ENCODE results near the gene RRP12. TPM values are rescaled to one million over a fixed set of nuclear protein-coding genes. Genes with fewer than 3 reads are reported as not detected.

The RRP12 gene, protein sequence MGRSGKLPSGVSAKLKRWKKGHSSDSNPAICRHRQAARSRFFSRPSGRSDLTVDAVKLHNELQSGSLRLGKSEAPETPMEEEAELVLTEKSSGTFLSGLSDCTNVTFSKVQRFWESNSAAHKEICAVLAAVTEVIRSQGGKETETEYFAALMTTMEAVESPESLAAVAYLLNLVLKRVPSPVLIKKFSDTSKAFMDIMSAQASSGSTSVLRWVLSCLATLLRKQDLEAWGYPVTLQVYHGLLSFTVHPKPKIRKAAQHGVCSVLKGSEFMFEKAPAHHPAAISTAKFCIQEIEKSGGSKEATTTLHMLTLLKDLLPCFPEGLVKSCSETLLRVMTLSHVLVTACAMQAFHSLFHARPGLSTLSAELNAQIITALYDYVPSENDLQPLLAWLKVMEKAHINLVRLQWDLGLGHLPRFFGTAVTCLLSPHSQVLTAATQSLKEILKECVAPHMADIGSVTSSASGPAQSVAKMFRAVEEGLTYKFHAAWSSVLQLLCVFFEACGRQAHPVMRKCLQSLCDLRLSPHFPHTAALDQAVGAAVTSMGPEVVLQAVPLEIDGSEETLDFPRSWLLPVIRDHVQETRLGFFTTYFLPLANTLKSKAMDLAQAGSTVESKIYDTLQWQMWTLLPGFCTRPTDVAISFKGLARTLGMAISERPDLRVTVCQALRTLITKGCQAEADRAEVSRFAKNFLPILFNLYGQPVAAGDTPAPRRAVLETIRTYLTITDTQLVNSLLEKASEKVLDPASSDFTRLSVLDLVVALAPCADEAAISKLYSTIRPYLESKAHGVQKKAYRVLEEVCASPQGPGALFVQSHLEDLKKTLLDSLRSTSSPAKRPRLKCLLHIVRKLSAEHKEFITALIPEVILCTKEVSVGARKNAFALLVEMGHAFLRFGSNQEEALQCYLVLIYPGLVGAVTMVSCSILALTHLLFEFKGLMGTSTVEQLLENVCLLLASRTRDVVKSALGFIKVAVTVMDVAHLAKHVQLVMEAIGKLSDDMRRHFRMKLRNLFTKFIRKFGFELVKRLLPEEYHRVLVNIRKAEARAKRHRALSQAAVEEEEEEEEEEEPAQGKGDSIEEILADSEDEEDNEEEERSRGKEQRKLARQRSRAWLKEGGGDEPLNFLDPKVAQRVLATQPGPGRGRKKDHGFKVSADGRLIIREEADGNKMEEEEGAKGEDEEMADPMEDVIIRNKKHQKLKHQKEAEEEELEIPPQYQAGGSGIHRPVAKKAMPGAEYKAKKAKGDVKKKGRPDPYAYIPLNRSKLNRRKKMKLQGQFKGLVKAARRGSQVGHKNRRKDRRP (N-terminal part only)
- total RNA-seq: 10 to 100 TPM; 10.8 to 21.2 (median 14.2) TPM
- polyA plus RNA-seq: 18.4 TPM
- long read RNA-seq, donor 1, full-length matches to known transcripts: 7 of 45 reads
- long read RNA-seq, donor 1, partial matches to known transcripts: 34 of 45 reads
- long read RNA-seq, donor 1, other reads (novel, unspliced or antisense): 4 of 45 reads
- long read RNA-seq, donor 2, full-length matches to known transcripts: 6 of 14 reads
- long read RNA-seq, donor 2, partial matches to known transcripts: 6 of 14 reads
- long read RNA-seq, donor 2, other reads (novel, unspliced or antisense): 2 of 14 reads
- long read RNA-seq, donor 3, full-length matches to known transcripts: 28 of 139 reads
- long read RNA-seq, donor 3, partial matches to known transcripts: 91 of 139 reads
- long read RNA-seq, donor 3, other reads (novel, unspliced or antisense): 20 of 139 reads
- long read RNA-seq, donor 4, full-length matches to known transcripts: 8 of 35 reads
- long read RNA-seq, donor 4, partial matches to known transcripts: 25 of 35 reads
- long read RNA-seq, donor 4, other reads (novel, unspliced or antisense): 2 of 35 reads

DNA sequence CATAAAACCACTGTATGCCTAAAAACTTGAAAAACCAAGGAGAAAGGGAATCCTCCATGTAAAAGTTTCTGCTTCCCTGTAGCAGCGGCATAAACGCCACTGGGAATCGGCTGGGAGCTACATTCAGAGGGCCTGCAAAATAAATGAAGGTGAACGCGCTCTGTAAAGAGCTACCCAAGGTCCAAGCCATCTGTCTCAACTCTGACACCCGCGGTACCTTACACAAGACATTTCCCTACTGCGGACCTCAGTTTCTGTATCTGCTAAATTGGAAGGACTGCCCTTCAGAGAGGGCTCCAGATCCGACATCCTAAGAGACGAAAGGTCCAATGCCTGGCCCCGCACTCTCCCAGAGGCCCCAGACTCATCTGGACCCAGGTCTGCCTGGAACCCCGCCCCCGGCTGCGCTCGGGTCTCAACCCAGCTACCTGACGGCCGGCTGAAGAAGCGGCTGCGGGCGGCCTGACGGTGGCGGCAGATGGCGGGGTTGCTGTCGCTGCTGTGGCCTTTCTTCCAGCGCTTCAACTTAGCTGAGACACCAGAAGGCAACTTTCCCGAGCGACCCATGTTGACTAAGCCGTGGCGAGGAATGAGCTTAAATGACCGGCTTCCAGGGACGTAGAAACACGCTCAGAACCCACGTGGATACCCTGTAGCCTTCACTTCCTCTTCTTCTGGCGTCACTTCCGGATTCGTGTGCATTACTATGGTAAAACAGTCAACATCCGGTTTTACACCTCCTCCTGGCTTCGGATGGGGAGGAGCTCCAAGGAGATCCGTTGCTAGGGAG is at the start of gene RRP12:
Gene RRP12 (minus strand): TSS at position 676 of the 790 bp plus-strand sequence. CDS start 109 bp downstream, at position 567.
- ATAC-seq (peak; percentile 98 to 99), DNase-seq (peak; percentile 75 to 84 (median 80))
- Histone ChIP-seq H3K4me3 (ENCODE audit: low read length) (peak within 1 kb of the TSS; percentile 80), H3K9me3 (ENCODE audit: control insufficient read depth, low read length) (no peaks in the 10 kb centered on the region), H3K27me3 (ENCODE audit: control insufficient read depth, insufficient read depth) (no peaks in the 10 kb centered on the region), H3K4me1 (ENCODE audit: control insufficient read depth, insufficient read depth, low read length) (peaks cover 5% of the 10 kb centered on the region), H3K27ac (ENCODE audit: low read length) (peak within 1 kb of the TSS; percentile 88)
- under 1% methylated on average over 39 of the region's 39 CpGs for WGBS
- intact Hi-C loops (cut with DNase I): loop anchor here in 1 of 4 donors (10.0 kb wide), 1 partner anchor 214 kb away; no protein-coding TSS in a partner anchor

DNA sequence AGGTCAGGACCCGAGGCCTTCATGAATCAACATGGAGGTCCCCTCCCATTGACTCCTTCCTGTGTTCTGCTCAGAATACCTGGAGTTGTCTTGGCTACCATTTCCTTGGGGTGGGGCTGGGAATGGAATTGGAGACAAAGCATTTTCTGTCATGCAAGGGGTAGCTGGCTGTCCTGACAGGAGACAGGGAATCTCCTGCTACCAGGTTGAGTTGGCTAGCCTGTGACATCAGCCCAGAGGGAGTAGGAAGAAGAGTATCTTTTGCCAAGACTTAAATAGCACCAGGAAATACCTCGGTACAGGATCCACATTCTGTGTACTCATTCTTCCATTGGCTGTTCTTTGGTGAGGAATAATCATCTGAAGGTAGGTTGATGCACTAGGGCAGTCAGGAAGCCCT is 49.7 kb upstream of the RRP12 start:
- intact Hi-C loops (cut with DNase I): no loop called here
- 47% methylated on average over 2 of the region's 2 CpGs for WGBS
- DNase-seq (no peak), ATAC-seq (no peak)
- no peak overlapping the region for H3K27ac ChIP-seq (ENCODE audit: low read length)
- H3K4me3 ChIP-seq (ENCODE audit: low read length): no peak overlapping the region
- no peaks in the 10 kb centered on the region for H3K9me3 ChIP-seq (ENCODE audit: control insufficient read depth, low read length)
- no peaks in the 10 kb centered on the region for H3K27me3 ChIP-seq (ENCODE audit: control insufficient read depth, insufficient read depth)
- H3K4me1 ChIP-seq (ENCODE audit: control insufficient read depth, insufficient read depth, low read length): peaks cover 20% of the 10 kb centered on the region

- under 1% methylated on average over 66 of the region's 66 CpGs for WGBS
- DNase-seq (peak; percentile 91 to 95 (median 94)), ATAC-seq (peak; percentile 98)
- Histone ChIP-seq H3K27ac (ENCODE audit: low read length) (peak within 1 kb of the TSS; percentile 21), H3K4me3 (ENCODE audit: low read length) (peak within 1 kb of the TSS; percentile 77), H3K9me3 (ENCODE audit: control insufficient read depth, low read length) (no peaks in the 10 kb centered on the region), H3K27me3 (ENCODE audit: control insufficient read depth, insufficient read depth) (no peaks in the 10 kb centered on the region), H3K4me1 (ENCODE audit: control insufficient read depth, insufficient read depth, low read length) (peaks cover 13% of the 10 kb centered on the region)
- intact Hi-C loops (cut with DNase I): no loop called here
Measured at GRCh38 chr10:97445722-97446639, 44.8 kb upstream of the RRP12 start, which contains the start of the genes EXOSC1 and ZDHHC16. Gene EXOSC1, minus strand, starts transcription at chr10:97446006. Its CDS starts 21 bp downstream, at chr10:97445985. Gene ZDHHC16, plus strand, starts transcription at chr10:97446175. Its CDS starts 5,501 bp downstream, at chr10:97451676.

DNA sequence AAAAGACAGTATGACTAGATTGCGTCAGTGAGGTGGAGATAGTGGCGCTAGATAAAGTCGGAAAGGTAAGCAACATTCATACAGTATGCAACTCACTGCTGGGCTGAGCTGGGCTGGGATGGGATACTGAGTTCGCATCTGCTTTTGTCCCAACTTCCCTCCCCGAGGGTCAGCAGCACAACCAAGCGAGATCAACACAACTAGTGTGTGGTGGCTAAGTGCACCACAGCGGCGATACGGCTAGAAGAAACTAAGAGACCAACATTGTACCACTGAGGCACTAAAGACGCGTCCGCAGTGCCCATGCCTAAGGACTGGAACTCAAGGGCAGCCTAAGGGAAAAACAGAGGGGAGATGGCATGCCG is 44.2 kb upstream of the RRP12 start:
- ATAC-seq: no peak

DNA sequence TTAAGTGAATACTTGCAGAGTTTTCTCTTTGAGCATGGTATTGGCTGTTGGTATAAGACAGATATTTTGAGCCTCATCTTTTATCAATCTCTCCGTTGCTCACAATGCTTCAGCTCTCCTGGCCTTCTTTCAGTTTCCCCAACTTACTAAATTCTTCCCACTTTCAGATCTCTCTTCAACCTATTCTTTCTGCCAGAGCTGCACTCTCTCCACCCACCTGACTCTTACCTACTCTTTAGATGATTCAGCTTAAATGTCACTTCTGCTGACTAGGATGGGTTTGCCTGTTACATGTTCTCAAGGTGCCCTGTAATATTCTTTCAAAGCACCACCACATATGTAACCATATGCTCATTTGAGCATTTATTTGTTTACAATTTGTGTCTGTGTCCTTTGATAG is 43.1 kb upstream of the RRP12 start:
- H3K27ac ChIP-seq (ENCODE audit: low read length): no peak overlapping the region
- no peak overlapping the region for H3K4me3 ChIP-seq (ENCODE audit: low read length)
- 87% methylated on average over 1 of the region's 1 CpG for WGBS
- H3K9me3 ChIP-seq (ENCODE audit: control insufficient read depth, low read length): no peaks in the 10 kb centered on the region
- H3K4me1 ChIP-seq (ENCODE audit: control insufficient read depth, insufficient read depth, low read length): peaks cover 7% of the 10 kb centered on the region
- ATAC-seq: no peak
- H3K27me3 ChIP-seq (ENCODE audit: control insufficient read depth, insufficient read depth): no peaks in the 10 kb centered on the region
- no peak for DNase-seq
- intact Hi-C loops (cut with DNase I): no loop called here

More for the DNA sequence above, 44.2 kb upstream of the RRP12 start:
- Histone ChIP-seq H3K27ac (ENCODE audit: low read length) (peak overlapping the region; percentile 5), H3K4me1 (ENCODE audit: control insufficient read depth, insufficient read depth, low read length) (peaks cover 8% of the 10 kb centered on the region), H3K9me3 (ENCODE audit: control insufficient read depth, low read length) (no peaks in the 10 kb centered on the region), H3K27me3 (ENCODE audit: control insufficient read depth, insufficient read depth) (no peaks in the 10 kb centered on the region), H3K4me3 (ENCODE audit: low read length) (peak overlapping the region; percentile 77)
- DNase-seq: no peak
- intact Hi-C loops (cut with DNase I): no loop called here
- WGBS: 1% methylated on average over 13 of the region's 13 CpGs

DNA sequence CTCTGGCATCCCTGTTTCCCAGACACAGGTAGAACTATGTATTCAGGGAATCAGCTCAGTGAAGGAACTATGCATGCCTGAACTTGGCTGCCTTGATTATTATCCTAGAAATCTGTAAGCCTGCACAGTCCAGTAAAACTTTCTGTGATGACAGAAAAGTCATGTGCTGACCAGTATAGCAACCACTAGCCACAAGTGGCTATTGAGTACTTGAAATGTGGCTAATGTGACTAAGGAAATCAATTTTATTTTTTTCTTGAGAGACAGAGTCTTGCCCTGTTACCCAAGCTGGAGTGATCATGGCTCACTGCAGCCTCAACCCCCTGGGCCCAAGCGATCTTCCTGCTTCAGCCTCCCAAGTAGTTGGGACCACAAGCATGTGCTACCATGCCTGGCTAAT is 41.1 kb upstream of the RRP12 start:
- H3K27ac ChIP-seq (ENCODE audit: low read length): no peak overlapping the region
- H3K27me3 ChIP-seq (ENCODE audit: control insufficient read depth, insufficient read depth): no peaks in the 10 kb centered on the region
- no peak for DNase-seq
- H3K4me3 ChIP-seq (ENCODE audit: low read length): no peak overlapping the region
- intact Hi-C loops (cut with DNase I): no loop called here
- ATAC-seq: no peak
- no peaks in the 10 kb centered on the region for H3K9me3 ChIP-seq (ENCODE audit: control insufficient read depth, low read length)
- peaks cover 6% of the 10 kb centered on the region for H3K4me1 ChIP-seq (ENCODE audit: control insufficient read depth, insufficient read depth, low read length)
- 96% methylated on average over 1 of the region's 1 CpG for WGBS

GRCh38 chr10:97435211-97435610 is 34.1 kb upstream of the RRP12 start:
- Histone ChIP-seq H3K9me3 (ENCODE audit: control insufficient read depth, low read length) (no peaks in the 10 kb centered on the region), H3K27ac (ENCODE audit: low read length) (no peak overlapping the region), H3K4me3 (ENCODE audit: low read length) (no peak overlapping the region), H3K4me1 (ENCODE audit: control insufficient read depth, insufficient read depth, low read length) (no peaks in the 10 kb centered on the region), H3K27me3 (ENCODE audit: control insufficient read depth, insufficient read depth) (no peaks in the 10 kb centered on the region)
- ATAC-seq: no peak
- intact Hi-C loops (cut with DNase I): no loop called here
- DNase-seq: no peak
- 94% methylated on average over 6 of the region's 6 CpGs for WGBS

DNA sequence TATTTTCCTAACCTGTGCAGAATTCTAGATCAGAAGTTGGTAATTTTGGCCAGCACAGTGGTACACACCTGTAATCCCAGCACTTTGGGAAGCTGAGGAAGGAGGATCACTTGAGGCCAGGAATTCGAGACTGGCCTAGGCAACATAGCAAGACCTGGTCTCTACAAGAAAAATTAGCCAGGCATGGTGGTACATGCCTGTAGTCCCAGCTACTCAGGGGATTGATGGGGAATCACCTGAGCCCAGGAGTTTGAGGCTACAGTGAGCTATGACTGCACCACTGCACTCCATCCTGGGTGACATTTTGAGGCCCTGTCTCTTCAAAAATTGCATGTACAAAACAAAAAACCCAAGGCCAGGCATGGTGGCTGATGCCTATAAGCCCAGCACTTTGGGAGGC is 33.4 kb upstream of the RRP12 start:
- H3K9me3 ChIP-seq (ENCODE audit: control insufficient read depth, low read length): no peaks in the 10 kb centered on the region
- H3K4me3 ChIP-seq (ENCODE audit: low read length): no peak overlapping the region
- no peak overlapping the region for H3K27ac ChIP-seq (ENCODE audit: low read length)
- 90% methylated on average over 1 of the region's 1 CpG for WGBS
- H3K27me3 ChIP-seq (ENCODE audit: control insufficient read depth, insufficient read depth): no peaks in the 10 kb centered on the region
- ATAC-seq (no peak), DNase-seq (no peak)
- no peaks in the 10 kb centered on the region for H3K4me1 ChIP-seq (ENCODE audit: control insufficient read depth, insufficient read depth, low read length)
- intact Hi-C loops (cut with DNase I): no loop called here

All from right cardiac atrium (tissue), 5 donors.